Astrocyte (in vitro differentiated cells and primary cell): Measurements from ENCODE around the gene SAMD14. TPM values are rescaled to one million over a fixed set of nuclear protein-coding genes. Genes with fewer than 3 reads are reported as not detected.

ENCODE experiments used
- DNase-seq: peaks from one replicate; pipeline ENCODE4 v3.0.0-alpha.2; 2010; ENCODE audit warnings: low read depth
- FAIRE-seq: peaks from 2 replicates; lab custom pipeline; 2011; peaks lifted over from hg19 to GRCh38; lab: Jason Lieb, UNC
- H2AFZ ChIP-seq: 2 replicates; pipeline ENCODE4 v1.6.0; 2012; ENCODE audit warnings: low read depth, low read length, inconsistent platforms
- H3K27ac ChIP-seq: 2 replicates; pipeline ENCODE4 v1.5.1; 2011; ENCODE audit warnings: low read depth, low read length, inconsistent platforms
- H3K27me3 ChIP-seq: 2 replicates; pipeline ENCODE4 v1.6.0; 2011; ENCODE audit warnings: low read length, inconsistent platforms; ENCODE audit not compliant: insufficient read depth
- H3K36me3 ChIP-seq: 2 replicates; pipeline ENCODE4 v1.5.1; 2011; ENCODE audit warnings: low read length, inconsistent platforms; ENCODE audit not compliant: insufficient read depth
- H3K4me1 ChIP-seq: 2 replicates; pipeline ENCODE4 v1.5.1; 2011; ENCODE audit warnings: low read length, inconsistent platforms; ENCODE audit not compliant: insufficient read depth
- H3K4me2 ChIP-seq: 2 replicates; pipeline ENCODE4 v1.6.0; 2012; ENCODE audit warnings: low read length, inconsistent platforms
- H3K4me3 ChIP-seq: 2 replicates; pipeline ENCODE4 v1.5.1; 2011; ENCODE audit warnings: low read depth, mild to moderate bottlenecking, low read length, inconsistent platforms; ENCODE audit not compliant: insufficient read depth
- H3K79me2 ChIP-seq: 2 replicates; pipeline ENCODE4 v1.6.0; 2012; ENCODE audit warnings: mild to moderate bottlenecking, low read length, inconsistent platforms; ENCODE audit not compliant: insufficient read depth
- H3K9ac ChIP-seq: 2 replicates; pipeline ENCODE4 v1.6.0; 2012; ENCODE audit warnings: mild to moderate bottlenecking, low read length, inconsistent platforms
- H3K9me3 ChIP-seq: 2 replicates; pipeline ENCODE4 v1.5.1; 2012; ENCODE audit warnings: low read depth, mild to moderate bottlenecking, low read length, inconsistent platforms; ENCODE audit not compliant: insufficient read depth
- H4K20me1 ChIP-seq: 2 replicates; pipeline ENCODE4 v1.6.0; 2012; ENCODE audit warnings: low read length, inconsistent platforms; ENCODE audit not compliant: insufficient read depth
- H3K27ac Mint-ChIP-seq: one replicate; pipeline ENCODE4 v1.8.0; 2021; ENCODE audit warnings: mild to moderate bottlenecking, mixed read lengths; ENCODE audit not compliant: unreplicated experiment
- H3K27me3 Mint-ChIP-seq: one replicate; pipeline ENCODE4 v1.8.0; 2021; ENCODE audit warnings: low read depth, mixed read lengths; ENCODE audit not compliant: unreplicated experiment
- H3K36me3 Mint-ChIP-seq: one replicate; pipeline ENCODE4 v1.8.0; 2021; ENCODE audit warnings: low read depth, mixed read lengths; ENCODE audit not compliant: unreplicated experiment
- H3K4me1 Mint-ChIP-seq: one replicate; pipeline ENCODE4 v1.8.0; 2021; ENCODE audit warnings: low read depth, mixed read lengths; ENCODE audit not compliant: unreplicated experiment
- H3K4me3 Mint-ChIP-seq: one replicate; pipeline ENCODE4 v1.8.0; 2021; ENCODE audit warnings: mild to moderate bottlenecking, moderate library complexity, mixed read lengths; ENCODE audit not compliant: unreplicated experiment
- H3K9me3 Mint-ChIP-seq: one replicate; pipeline ENCODE4 v1.8.0; 2021; ENCODE audit warnings: mild to moderate bottlenecking, mixed read lengths; ENCODE audit not compliant: unreplicated experiment
- CTCF ChIP-seq: IDR thresholded peaks from 2 replicates; pipeline ENCODE4 v1.5.1; 2011; ENCODE audit warnings: low read depth, mild to moderate bottlenecking, inconsistent platforms, low read length, moderate library complexity; ENCODE audit not compliant: insufficient read depth
- EZH2 ChIP-seq: IDR thresholded peaks from 2 replicates; pipeline ENCODE4 v1.6.1; 2012; ENCODE audit warnings: mild to moderate bottlenecking, low read length, inconsistent platforms; ENCODE audit not compliant: insufficient read depth
- total RNA-seq: library from RNA; stranded (reverse); gene quantifications from 2 replicates; pipeline ENCODE4 v1.2.1, GENCODE V29; 2021

Gene SAMD14
- total RNA-seq, 1 donor from 2014 or later = 10.8 TPM

- peak overlapping the region; percentile 86 for H3K9ac ChIP-seq
- Mint-ChIP-seq H3K9me3 (no peaks in the 10 kb centered on the region), H3K27ac (peak overlapping the region; percentile 91), H3K27me3 (no peaks in the 10 kb centered on the region), H3K4me1 (peaks cover 58% of the 10 kb centered on the region), H3K4me3 (peak overlapping the region; percentile 66), H3K36me3 (peaks cover 15% of the 10 kb centered on the region)
- TF ChIP-seq CTCF (no peak), EZH2 (no peak)
- H3K4me2 ChIP-seq = peak overlapping the region; percentile 74
- peaks cover 73% of the 10 kb centered on the region for H3K4me1 ChIP-seq
- peaks cover 91% of the 10 kb centered on the region for H3K79me2 ChIP-seq
- no peaks in the 10 kb centered on the region for H3K27me3 ChIP-seq
- FAIRE-seq = peak; percentile 79
- H3K4me3 ChIP-seq = no peak overlapping the region
- H3K27ac ChIP-seq = peak overlapping the region; percentile 96
- no peaks in the 10 kb centered on the region for H3K9me3 ChIP-seq
- H4K20me1 ChIP-seq = peaks cover 16% of the 10 kb centered on the region
- peak overlapping the region; percentile 3 for H2AFZ ChIP-seq
- H3K36me3 ChIP-seq = peaks cover 21% of the 10 kb centered on the region
- DNase-seq = peak; percentile 94
Measured at GRCh38 chr17:50064253-50065001, 65.5 kb downstream of the SAMD14 start.

- H3K4me3 Mint-ChIP-seq = peak overlapping the region; percentile 67
- no peak overlapping the region for H2AFZ ChIP-seq
- peaks cover 21% of the 10 kb centered on the region for H3K36me3 ChIP-seq
- peaks cover 63% of the 10 kb centered on the region for H3K4me1 Mint-ChIP-seq
- DNase-seq (peak; percentile 41), FAIRE-seq (no peak)
- peaks cover 15% of the 10 kb centered on the region for H3K36me3 Mint-ChIP-seq
- H3K4me3 ChIP-seq = no peak overlapping the region
- H3K27me3 Mint-ChIP-seq = no peaks in the 10 kb centered on the region
- peak overlapping the region; percentile 96 for H3K27ac ChIP-seq
- peak overlapping the region; percentile 74 for H3K4me2 ChIP-seq
- no peak for TF ChIP-seq EZH2
- TF ChIP-seq CTCF = no peak
- no peaks in the 10 kb centered on the region for H3K9me3 ChIP-seq
- no peaks in the 10 kb centered on the region for H3K9me3 Mint-ChIP-seq
- H4K20me1 ChIP-seq = peaks cover 23% of the 10 kb centered on the region
- H3K27me3 ChIP-seq = no peaks in the 10 kb centered on the region
- peaks cover 81% of the 10 kb centered on the region for H3K4me1 ChIP-seq
- peak overlapping the region; percentile 91 for H3K27ac Mint-ChIP-seq
- H3K79me2 ChIP-seq = peaks cover 93% of the 10 kb centered on the region
- H3K9ac ChIP-seq = peak overlapping the region; percentile 86
Measured at GRCh38 chr17:50063561-50064252, 66.3 kb downstream of the SAMD14 start.
